K562 (cell line): ENCODE data around the gene LMO7. TPM values are rescaled to one million over a fixed set of nuclear protein-coding genes. Genes with fewer than 3 reads are reported as not detected.

Source experiments
- polyA plus RNA-seq, 8 experiments: library from polyadenylated mRNA; depleted of rRNA in 4 of 8; stranded (reverse) in 5 of 8; unstranded in 3 of 8; fragments of >200 nt; fragmentation: Nextera tagmentation in 2 of 8; fragmentation: Illumina TruSeq in 1 of 8; extraction: Ambion mirVana in 2 of 8; extraction: Trizol in 1 of 8; gene quantifications; 2 replicates each; pipeline versions ENCODE4 v1.2.1 to v1.2.3, GENCODE V29; 2011 to 2014; ENCODE audit warnings: inconsistent platforms in 1 of 8, missing spikeins in 1 of 8
- total RNA-seq, 7 experiments: library from RNA; depleted of rRNA in 6 of 7; stranded (reverse); fragments of >200 nt in 6 of 7; fragmentation: Illumina TruSeq in 2 of 7; extraction: Trizol in 2 of 7; gene quantifications; 2 replicates each; pipeline versions ENCODE4 v1.2.1 to v1.2.3, GENCODE V29; 2011 to 2021; ENCODE audit warnings: low replicate concordance in 1 of 7
- TF ChIP-seq, protein P1 (sequence below), 2 experiments: fragments of 450-650 bp in 1 of 2; sonication (generic) in 1 of 2; formaldehyde crosslinking in 1 of 2; IDR thresholded peaks; 2 replicates each; pipeline versions ENCODE4 v1.7.1 to v1.9.0; 2016 to 2022; ENCODE audit warnings: inconsistent platforms in 1 of 2, mild to moderate bottlenecking in 1 of 2, missing genetic modification reagents in 1 of 2

Gene LMO7
- total and polyA plus RNA-seq, 9 of the 15 experiments (the other 6 are each of a cell fraction or from before 2014, with no cell fraction given): 0.42 to 4.3 (median 1.7) TPM

DNA sequence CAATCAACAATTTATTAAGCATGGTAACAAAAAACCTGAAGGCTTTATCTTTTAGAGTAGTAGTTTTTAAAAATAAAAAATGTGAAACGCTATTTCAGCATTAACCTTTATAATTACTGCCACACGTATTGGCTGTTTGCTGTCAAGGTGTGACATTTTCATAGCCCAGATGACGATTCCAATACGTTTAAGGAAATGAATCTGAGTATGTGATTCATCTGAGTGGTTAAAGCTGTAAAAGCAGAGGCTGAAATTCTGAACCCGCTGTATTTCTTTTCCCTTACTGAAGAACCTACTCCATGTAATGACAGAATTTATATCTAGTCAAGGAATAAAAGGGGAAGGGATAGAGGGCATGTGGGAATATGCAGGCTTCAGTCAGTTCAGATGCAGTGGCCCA is 166.0 kb downstream of the LMO7 start (continued):
- TF ChIP-seq, protein P1, sequence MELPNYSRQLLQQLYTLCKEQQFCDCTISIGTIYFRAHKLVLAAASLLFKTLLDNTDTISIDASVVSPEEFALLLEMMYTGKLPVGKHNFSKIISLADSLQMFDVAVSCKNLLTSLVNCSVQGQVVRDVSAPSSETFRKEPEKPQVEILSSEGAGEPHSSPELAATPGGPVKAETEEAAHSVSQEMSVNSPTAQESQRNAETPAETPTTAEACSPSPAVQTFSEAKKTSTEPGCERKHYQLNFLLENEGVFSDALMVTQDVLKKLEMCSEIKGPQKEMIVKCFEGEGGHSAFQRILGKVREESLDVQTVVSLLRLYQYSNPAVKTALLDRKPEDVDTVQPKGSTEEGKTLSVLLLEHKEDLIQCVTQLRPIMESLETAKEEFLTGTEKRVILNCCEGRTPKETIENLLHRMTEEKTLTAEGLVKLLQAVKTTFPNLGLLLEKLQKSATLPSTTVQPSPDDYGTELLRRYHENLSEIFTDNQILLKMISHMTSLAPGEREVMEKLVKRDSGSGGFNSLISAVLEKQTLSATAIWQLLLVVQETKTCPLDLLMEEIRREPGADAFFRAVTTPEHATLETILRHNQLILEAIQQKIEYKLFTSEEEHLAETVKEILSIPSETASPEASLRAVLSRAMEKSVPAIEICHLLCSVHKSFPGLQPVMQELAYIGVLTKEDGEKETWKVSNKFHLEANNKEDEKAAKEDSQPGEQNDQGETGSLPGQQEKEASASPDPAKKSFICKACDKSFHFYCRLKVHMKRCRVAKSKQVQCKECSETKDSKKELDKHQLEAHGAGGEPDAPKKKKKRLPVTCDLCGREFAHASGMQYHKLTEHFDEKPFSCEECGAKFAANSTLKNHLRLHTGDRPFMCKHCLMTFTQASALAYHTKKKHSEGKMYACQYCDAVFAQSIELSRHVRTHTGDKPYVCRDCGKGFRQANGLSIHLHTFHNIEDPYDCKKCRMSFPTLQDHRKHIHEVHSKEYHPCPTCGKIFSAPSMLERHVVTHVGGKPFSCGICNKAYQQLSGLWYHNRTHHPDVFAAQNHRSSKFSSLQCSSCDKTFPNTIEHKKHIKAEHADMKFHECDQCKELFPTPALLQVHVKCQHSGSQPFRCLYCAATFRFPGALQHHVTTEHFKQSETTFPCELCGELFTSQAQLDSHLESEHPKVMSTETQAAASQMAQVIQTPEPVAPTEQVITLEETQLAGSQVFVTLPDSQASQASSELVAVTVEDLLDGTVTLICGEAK (IDR thresholded peaks at IDR 0.05): no peak
- TF ChIP-seq, protein P1 (CRISPR knock-in tag; IDR thresholded peaks at IDR 0.05): no peak
- TF ChIP-seq, all 486 proteins: peak for 0
